ENCODE results near the gene USP49. TPM values are rescaled to one million over a fixed set of nuclear protein-coding genes. Genes with fewer than 3 reads are reported as not detected.

USP49 gene
- total RNA-seq, 6 experiments from 2014 or later: 1.7 to 2.3 (median 2.0) TPM

GRCh38 chr6:41755895-41756294, 139.3 kb downstream of the USP49 start:
- no peak for DNase-seq
- H3K27ac Mint-ChIP-seq: no peak overlapping the region
- H3K36me3 Mint-ChIP-seq (ENCODE audit: low read depth): no peaks in the 10 kb centered on the region
- TF ChIP-seq, protein P1, sequence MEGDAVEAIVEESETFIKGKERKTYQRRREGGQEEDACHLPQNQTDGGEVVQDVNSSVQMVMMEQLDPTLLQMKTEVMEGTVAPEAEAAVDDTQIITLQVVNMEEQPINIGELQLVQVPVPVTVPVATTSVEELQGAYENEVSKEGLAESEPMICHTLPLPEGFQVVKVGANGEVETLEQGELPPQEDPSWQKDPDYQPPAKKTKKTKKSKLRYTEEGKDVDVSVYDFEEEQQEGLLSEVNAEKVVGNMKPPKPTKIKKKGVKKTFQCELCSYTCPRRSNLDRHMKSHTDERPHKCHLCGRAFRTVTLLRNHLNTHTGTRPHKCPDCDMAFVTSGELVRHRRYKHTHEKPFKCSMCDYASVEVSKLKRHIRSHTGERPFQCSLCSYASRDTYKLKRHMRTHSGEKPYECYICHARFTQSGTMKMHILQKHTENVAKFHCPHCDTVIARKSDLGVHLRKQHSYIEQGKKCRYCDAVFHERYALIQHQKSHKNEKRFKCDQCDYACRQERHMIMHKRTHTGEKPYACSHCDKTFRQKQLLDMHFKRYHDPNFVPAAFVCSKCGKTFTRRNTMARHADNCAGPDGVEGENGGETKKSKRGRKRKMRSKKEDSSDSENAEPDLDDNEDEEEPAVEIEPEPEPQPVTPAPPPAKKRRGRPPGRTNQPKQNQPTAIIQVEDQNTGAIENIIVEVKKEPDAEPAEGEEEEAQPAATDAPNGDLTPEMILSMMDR (IDR thresholded peaks at IDR 0.05): no peak
- no peak overlapping the region for H3K4me3 Mint-ChIP-seq
- H3K27me3 Mint-ChIP-seq (ENCODE audit: insufficient read depth): peaks cover 13% of the 10 kb centered on the region
- H3K4me1 Mint-ChIP-seq (ENCODE audit: low read depth): no peaks in the 10 kb centered on the region
- H3K9me3 Mint-ChIP-seq: no peaks in the 10 kb centered on the region

DNA sequence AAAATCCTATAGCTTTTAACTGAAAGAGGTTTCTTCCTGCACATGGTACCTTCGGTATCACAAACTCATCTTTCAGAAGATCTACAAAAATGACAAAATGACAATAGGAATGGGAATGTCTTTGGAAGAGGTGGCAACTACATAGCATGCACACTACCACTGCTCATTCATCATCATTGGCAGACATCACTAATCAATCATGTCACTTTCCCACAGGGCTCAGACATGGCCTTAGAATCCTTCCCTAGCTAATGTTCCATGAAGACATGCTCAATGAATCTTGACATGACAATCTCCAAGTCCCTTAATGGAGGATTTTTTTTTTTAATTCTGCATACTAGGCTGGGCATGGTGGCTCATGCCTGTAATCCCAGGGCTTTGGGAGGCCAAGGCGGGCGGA, 144.8 kb downstream of the USP49 start:
- Mint-ChIP-seq H3K27me3 (ENCODE audit: insufficient read depth) (peaks cover 24% of the 10 kb centered on the region), H3K4me3 (no peak overlapping the region), H3K9me3 (no peaks in the 10 kb centered on the region), H3K36me3 (ENCODE audit: low read depth) (no peaks in the 10 kb centered on the region), H3K4me1 (ENCODE audit: low read depth) (no peaks in the 10 kb centered on the region), H3K27ac (no peak overlapping the region)
- no peak for DNase-seq
- TF ChIP-seq, protein P1 (IDR thresholded peaks at IDR 0.05): no peak

- peaks cover 7% of the 10 kb centered on the region for H3K4me1 Mint-ChIP-seq (ENCODE audit: low read depth)
Observed at GRCh38 chr6:41748542-41748941, 146.6 kb downstream of the USP49 start.

GRCh38 chr6:41748102-41748477, 147.1 kb downstream of the USP49 start:
- no peak overlapping the region for H3K4me3 Mint-ChIP-seq
- no peaks in the 10 kb centered on the region for H3K9me3 Mint-ChIP-seq
- DNase-seq: no peak
- no peaks in the 10 kb centered on the region for H3K36me3 Mint-ChIP-seq (ENCODE audit: low read depth)
- H3K27ac Mint-ChIP-seq: no peak overlapping the region
- TF ChIP-seq, protein P1 (IDR thresholded peaks at IDR 0.05): no peak
- H3K27me3 Mint-ChIP-seq (ENCODE audit: insufficient read depth): peaks cover 23% of the 10 kb centered on the region
- peaks cover 9% of the 10 kb centered on the region for H3K4me1 Mint-ChIP-seq (ENCODE audit: low read depth)

More at GRCh38 chr6:41748542-41748941, 146.6 kb downstream of the USP49 start:
- peaks cover 24% of the 10 kb centered on the region for H3K27me3 Mint-ChIP-seq (ENCODE audit: insufficient read depth)
- H3K4me3 Mint-ChIP-seq: no peak overlapping the region
- H3K36me3 Mint-ChIP-seq (ENCODE audit: low read depth): no peaks in the 10 kb centered on the region
- TF ChIP-seq, protein P1 (IDR thresholded peaks at IDR 0.05): no peak
- H3K9me3 Mint-ChIP-seq: no peaks in the 10 kb centered on the region
- no peak overlapping the region for H3K27ac Mint-ChIP-seq
- DNase-seq: no peak

DNA sequence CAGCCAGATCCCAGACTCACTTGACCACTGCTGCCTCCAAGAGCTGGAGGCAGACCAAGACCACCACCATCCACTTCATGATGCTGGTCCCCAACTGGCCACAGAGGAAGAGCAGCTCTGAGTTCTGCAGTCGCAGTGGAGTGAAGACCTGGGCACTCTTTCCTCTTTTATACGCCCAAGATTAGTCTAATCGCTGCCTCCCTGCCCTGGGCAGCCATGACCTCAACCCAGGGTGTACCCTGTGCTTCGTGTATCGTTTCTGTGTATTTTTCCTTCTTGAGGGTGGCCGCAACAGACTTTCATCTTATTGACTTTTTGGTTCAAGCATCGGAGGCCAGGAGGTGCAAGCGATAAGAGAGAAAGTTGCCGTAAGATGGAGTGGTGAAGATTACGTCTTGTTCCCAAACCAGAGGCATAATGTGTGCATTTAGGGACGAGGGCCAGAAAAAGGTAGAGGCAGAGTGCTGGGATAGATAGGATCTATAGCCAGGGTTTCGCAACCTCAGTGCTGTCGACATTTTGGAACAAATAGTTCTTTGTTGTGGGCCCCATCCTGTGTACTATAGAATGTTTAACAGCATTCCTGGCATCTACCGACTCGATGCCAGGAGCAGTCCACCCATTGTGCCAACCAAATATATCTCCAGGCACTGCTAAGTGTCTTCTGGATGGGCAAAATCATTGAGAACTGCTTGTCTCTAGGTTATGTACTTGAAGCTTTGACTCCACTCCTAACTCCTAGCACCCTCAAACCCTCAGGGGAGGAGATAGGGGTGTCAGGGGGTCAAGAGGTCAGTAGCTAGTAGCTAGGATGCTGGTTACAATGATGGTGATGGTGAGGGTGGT, 147.7 kb downstream of the USP49 start, which contains the start of gene PGC:
Gene PGC (minus strand): TSS at position 142 of the 846 bp plus-strand sequence. CDS start 63 bp downstream, at position 79.
- peaks cover 23% of the 10 kb centered on the region for H3K27me3 Mint-ChIP-seq (ENCODE audit: insufficient read depth)
- no peak within 1 kb of the TSS for H3K4me3 Mint-ChIP-seq

More for the DNA sequence above, 147.7 kb downstream of the USP49 start, which contains the start of gene PGC:
- DNase-seq: no peak
- TF ChIP-seq, protein P1 (IDR thresholded peaks at IDR 0.05): no peak
- Mint-ChIP-seq H3K9me3 (no peaks in the 10 kb centered on the region), H3K27ac (no peak within 1 kb of the TSS), H3K36me3 (ENCODE audit: low read depth) (no peaks in the 10 kb centered on the region), H3K4me1 (ENCODE audit: low read depth) (peaks cover 9% of the 10 kb centered on the region)

Data from HFFc6 (cell line).